ENCODE measurements around the gene THTPA. TPM values are rescaled to one million over a fixed set of nuclear protein-coding genes. Genes with fewer than 3 reads are reported as not detected.

Gene THTPA
- polyA plus RNA-seq, 1 donor from 2014 or later = 18.1 TPM

DNA sequence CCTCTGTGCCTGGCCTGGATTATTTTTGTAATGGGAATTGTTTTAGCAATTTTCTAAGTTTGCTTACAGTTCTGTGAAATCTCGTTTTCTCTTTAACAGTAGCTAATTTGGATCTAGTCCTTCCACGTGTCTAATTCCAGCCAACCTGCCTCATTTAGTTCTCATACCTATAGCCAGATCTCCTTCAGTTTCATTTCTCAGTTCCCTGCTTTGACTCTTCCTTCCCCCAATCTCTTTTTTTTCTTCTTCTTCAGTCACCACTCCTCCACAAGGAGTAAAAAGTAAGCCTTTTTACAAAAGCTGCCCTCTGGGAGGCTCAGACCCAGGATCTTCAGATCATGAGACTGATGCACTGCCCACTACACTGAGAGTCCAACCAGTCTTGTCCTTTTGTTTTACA lies 1.4 kb downstream of the THTPA start:
- Mint-ChIP-seq H3K36me3 (no peaks in the 10 kb centered on the region), H3K4me1 (peaks cover 15 to 19% (median 17%) of the 10 kb centered on the region in 3 donors), H3K27ac (peak overlapping the region; percentile 79 to 97 (median 91))

DNA sequence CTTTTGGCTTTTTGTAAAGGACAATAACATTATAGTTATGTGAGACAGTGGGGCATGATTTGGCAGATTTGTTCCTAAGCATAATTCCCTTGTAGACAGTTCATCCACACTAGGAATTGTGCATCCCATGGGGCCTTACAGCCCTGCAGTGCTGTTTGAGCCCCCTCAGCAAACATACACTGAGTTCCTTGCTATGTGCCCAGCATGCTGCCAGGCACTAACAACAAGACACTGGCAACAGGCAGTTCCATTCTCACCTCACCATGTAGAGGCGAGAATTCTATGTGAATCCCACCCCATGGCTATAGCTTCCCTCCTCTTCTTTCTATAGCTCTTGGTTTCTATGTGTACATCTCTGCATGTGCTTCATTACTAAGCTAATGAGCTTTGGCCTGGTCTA lies 1.9 kb downstream of the THTPA start:
- H3K27me3 Mint-ChIP-seq = no peaks in the 10 kb centered on the region
- peaks cover 17 to 22% (median 20%) of the 10 kb centered on the region in 3 donors for H3K4me1 Mint-ChIP-seq
- H3K36me3 Mint-ChIP-seq = no peaks in the 10 kb centered on the region
- peak overlapping the region; percentile 79 to 97 (median 91) for H3K27ac Mint-ChIP-seq
- H3K4me3 Mint-ChIP-seq = peak overlapping the region; percentile 44 to 93 (median 77)
- H3K9me3 Mint-ChIP-seq = no peaks in the 10 kb centered on the region

More for the DNA sequence above, 1.4 kb downstream of the THTPA start:
- no peaks in the 10 kb centered on the region for H3K9me3 Mint-ChIP-seq
- no peaks in the 10 kb centered on the region for H3K27me3 Mint-ChIP-seq
- H3K4me3 Mint-ChIP-seq = peak overlapping the region; percentile 44 to 93 (median 70)

DNA sequence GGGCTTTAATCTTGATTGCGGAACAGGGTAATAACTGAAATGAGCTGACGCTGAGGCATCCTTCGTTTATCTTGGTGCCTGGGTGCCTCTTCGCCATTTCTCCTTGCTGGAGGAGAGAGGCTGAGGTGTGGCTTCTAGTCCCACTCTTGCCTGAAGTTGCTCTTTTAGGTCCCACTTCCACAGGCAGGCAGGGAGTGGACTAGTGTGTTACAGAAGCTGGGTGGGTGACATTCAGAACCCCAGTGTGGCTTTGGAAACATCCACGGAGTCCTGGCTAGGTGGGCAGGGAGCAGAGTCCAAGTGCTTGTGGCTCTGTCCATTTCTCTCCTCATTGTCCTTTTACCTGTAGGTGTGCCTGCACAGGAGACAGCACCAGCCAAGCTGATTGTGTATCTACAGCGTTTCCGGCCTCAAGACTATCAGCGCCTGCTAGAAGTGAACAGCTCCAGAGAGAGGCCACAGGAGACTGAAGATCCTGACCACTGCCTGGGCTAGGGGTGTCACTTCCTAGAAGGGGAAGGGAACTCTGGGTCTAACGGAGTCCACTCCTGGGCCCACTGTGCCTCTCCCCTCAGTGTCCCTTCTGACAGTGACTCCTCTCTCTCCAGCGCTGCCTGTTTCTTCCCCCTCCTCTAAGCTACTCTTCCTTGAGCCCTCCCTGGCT lies 2.4 kb downstream of the THTPA start:
- peak overlapping the region in 2 of 4 donors; percentile 73 to 93 for H3K4me3 Mint-ChIP-seq

DNA sequence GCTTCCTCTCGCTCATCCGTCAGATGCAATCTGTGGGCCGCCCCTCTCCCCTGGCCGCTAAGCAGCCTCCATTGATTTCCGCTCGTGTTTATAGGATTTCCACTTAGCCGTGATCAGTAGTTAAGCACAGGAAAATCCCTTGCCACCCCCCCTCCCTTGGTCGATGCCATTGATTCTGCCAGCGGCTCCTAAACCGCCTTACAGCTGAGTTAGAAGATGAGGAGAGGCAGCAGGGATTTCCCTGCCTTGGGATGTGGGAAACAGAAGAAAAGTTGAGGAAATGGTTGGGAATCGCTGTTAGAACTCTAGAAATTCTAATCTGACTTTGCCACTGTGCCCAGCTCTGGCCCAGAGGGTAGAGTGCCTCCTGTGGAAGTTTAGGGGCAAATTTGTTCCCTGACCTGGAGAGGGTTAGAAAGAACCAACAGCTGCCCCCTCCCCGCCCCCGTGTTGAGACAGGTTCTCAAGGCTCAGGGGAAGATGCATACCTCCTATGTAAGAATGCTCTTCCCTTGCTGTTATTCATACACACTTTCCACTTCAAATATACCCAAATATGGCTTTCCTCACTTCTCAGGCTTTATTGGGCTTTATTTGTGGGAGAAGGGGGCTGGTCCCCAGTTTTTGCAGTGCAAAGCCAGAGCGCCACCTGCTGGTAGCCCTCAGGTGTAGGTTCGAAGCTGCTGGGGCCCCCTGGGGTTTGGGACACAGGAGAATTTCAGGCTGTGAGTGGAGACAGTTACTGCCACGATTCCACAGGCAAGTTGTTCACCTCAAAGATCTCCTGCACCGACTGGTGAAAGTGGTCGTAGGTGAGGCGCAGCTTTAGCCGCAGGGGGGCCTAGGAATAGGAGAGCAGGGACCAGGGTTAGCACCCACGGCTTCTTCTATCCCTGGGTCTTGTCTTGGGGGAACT lies 3.2 kb downstream of the THTPA start:
- H3K4me3 Mint-ChIP-seq = peak overlapping the region in 2 of 4 donors; percentile 52 to 83
- peak overlapping the region in 1 of 3 donors; percentile 65 for H3K27ac Mint-ChIP-seq
- H3K27me3 Mint-ChIP-seq = no peaks in the 10 kb centered on the region
- peaks cover 2% of the 10 kb centered on the region for H3K36me3 Mint-ChIP-seq
- H3K4me1 Mint-ChIP-seq = peaks cover 18 to 28% (median 21%) of the 10 kb centered on the region in 3 donors
- no peaks in the 10 kb centered on the region for H3K9me3 Mint-ChIP-seq

More for the DNA sequence above, 2.4 kb downstream of the THTPA start:
- no peaks in the 10 kb centered on the region for H3K27me3 Mint-ChIP-seq
- H3K27ac Mint-ChIP-seq = peak overlapping the region in 1 of 3 donors; percentile 49
- H3K9me3 Mint-ChIP-seq = no peaks in the 10 kb centered on the region
- no peaks in the 10 kb centered on the region for H3K36me3 Mint-ChIP-seq
- peaks cover 18 to 24% (median 21%) of the 10 kb centered on the region in 3 donors for H3K4me1 Mint-ChIP-seq

DNA sequence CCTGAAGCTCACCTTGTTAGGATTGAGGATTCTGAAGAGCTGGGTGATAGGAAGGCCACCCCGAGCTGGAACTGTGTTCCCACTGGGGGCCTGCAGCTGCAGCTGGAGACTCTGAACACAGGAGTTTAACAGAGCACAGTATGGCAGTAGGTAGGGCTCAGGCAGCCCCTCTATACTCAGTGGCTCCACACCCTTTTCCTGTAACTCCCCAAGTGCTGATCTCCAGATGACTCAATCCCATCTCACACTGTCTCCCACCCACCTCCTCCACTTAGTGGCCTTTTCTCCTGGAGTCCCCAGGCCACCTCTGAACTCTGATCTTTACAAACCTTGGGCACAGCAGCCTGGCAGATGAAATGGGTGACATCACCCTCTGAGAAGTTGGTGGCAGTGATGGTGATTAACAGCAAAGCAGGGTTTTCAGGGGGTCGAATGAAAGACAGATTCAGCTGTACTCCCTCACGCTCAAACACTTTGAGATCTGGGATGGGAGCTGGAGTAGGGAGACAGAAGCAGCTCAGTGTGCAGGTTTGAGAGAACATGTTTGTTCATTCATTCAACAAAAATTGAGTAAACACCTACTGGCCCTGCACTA lies 4.0 kb downstream of the THTPA start:
- no peaks in the 10 kb centered on the region for H3K9me3 Mint-ChIP-seq
- peak overlapping the region in 2 of 4 donors; percentile 25 to 83 for H3K4me3 Mint-ChIP-seq
- peaks cover 3% of the 10 kb centered on the region for H3K36me3 Mint-ChIP-seq
- peak overlapping the region in 1 of 3 donors; percentile 65 for H3K27ac Mint-ChIP-seq
- H3K27me3 Mint-ChIP-seq = no peaks in the 10 kb centered on the region
- H3K4me1 Mint-ChIP-seq = peaks cover 18 to 33% (median 21%) of the 10 kb centered on the region in 3 donors

DNA sequence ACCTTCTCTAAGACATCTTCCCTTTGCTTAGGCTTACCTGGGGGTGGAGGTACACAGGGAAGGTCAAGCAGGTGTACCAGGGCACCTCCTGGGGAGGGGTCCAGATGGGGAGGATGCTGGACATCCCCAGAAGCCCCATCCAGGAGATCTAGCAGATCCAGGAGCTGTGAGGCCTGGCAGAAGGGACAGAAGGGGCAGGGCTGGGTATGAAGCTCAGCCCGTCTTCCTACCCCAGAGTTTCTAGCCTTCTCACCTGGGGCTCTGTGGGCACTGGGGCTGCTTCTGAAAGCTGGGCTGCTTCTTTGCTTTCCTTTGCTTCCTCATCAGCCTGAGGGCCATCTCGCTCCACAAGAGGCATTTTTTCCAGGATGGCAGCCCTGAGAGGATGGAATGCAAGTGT lies 5.2 kb downstream of the THTPA start:
- Mint-ChIP-seq H3K4me1 (peaks cover 18 to 32% (median 21%) of the 10 kb centered on the region in 3 donors), H3K4me3 (peak overlapping the region in 1 of 4 donors; percentile 46), H3K36me3 (peaks cover 3% of the 10 kb centered on the region), H3K9me3 (no peaks in the 10 kb centered on the region), H3K27me3 (no peaks in the 10 kb centered on the region), H3K27ac (peak overlapping the region in 1 of 3 donors; percentile 65)

DNA sequence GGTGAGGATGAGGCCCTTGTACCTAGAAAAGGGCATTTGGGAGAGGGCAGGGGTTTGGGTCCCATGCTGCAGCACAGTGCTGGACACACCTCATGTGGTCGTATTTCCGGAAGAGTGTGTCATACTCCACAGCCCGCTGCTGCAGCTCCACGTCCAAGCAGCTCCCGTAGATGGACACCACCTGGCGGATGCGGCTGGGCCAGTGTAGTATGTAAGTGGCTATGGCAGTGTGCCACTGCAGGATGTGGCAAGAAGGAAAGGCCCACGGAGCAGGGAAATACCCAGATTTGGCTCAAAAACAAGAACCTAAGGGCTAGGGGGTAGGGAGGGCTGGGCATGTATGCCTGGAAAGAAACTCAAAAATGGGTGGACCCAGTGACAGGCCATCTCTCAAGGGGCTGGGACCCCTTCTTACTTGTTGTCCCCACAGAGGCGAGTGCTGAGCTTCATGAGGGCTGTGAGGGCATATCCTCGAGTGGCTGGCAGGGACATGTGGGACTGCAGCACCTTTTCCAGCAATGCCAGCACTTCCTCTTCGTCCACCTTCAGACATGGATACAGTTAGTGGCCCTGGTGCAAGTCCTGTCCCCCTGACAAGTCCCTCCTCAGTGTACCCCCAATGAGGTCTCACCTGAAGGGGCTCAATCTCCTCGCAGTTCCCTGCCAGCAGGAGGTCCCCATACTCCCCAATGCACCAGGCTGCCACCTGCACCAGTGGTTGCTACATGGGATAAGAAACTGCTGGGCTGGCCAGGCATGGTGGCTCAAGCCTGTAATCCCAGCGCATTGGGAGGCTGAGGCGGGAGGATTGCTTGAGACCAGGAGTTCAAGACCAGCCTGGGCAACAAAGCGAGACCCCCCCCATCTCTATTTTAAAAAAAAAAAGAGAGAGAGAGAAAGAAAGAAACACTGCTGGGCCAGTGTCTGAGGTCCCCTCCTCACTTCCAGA lies 6.1 kb downstream of the THTPA start:
- peaks cover 3% of the 10 kb centered on the region for H3K36me3 Mint-ChIP-seq
- H3K27me3 Mint-ChIP-seq = no peaks in the 10 kb centered on the region
- peaks cover 17 to 30% (median 21%) of the 10 kb centered on the region in 3 donors for H3K4me1 Mint-ChIP-seq
- H3K4me3 Mint-ChIP-seq = peak overlapping the region in 1 of 4 donors; percentile 74
- peak overlapping the region in 1 of 3 donors; percentile 63 for H3K27ac Mint-ChIP-seq
- no peaks in the 10 kb centered on the region for H3K9me3 Mint-ChIP-seq

DNA sequence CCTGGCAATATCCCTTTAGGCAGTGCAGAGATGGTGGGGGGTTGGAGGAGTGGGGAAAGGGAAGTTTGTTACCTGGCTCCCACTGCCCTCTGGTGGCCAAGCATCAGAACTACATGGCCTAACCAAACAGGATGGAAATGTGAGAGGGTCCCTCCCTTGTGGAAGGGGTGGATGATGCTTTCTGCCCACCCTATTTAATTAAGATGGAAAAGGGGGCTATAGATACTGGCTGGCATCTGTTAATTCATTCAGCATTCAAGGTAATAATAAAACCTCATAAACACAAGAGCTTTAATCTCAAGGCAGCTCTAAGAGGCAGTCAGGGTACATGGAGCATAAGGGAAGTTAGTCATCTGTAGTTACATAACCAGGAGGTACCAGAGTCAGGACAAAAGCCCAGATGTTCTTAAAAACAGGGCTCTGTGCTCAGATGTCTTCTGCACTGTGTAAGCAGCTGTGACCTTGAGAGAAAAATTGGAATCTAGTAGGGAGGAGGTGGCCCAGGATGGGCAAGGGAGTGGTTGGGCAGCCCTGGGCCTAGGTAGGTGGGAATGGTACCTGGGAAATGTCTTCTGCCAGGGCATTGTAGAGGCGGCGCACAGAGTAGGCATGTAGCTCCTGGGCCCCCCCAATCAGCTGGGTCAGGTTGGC lies 6.9 kb downstream of the THTPA start:
- H3K36me3 Mint-ChIP-seq = peaks cover 3% of the 10 kb centered on the region
- no peaks in the 10 kb centered on the region for H3K27me3 Mint-ChIP-seq
- H3K9me3 Mint-ChIP-seq = no peaks in the 10 kb centered on the region
- peak overlapping the region in 2 of 4 donors; percentile 1 to 74 for H3K4me3 Mint-ChIP-seq
- peaks cover 14 to 32% (median 22%) of the 10 kb centered on the region in 3 donors for H3K4me1 Mint-ChIP-seq
- peak overlapping the region in 2 of 3 donors; percentile 46 to 63 for H3K27ac Mint-ChIP-seq

DNA sequence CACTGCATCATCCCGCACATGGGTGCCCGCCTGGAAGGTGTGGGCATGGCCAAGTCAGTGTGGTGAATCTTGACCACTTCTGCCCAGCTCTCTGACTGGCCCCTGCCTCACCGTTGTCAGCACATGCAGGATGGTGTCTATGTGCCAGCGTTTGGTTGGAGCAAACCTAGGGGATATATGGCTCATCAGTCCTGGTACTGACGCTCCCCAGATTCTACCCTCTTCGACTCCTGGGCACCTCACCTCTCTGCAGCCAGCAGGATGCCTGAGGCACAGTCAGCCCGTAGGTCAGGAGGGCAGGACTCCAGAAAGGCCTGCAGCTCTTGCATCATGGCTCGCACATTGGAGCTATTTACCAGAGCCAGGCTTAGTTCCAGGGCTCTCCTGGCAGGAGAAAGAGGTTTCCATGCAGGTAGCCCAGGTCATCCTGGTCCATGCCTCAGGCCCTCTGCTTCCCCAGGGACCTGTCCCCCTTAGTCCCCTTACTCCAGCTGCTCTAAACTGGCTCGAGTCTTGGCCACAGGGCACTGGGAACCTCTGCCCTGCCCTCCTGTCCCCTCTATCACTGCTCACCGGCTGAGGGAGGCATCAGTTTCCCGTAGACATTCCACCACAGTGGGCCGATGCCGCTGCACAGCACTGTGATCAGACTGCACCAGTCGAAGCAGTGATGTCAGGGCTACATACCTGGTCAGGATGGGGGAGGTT lies 7.6 kb downstream of the THTPA start:
- Mint-ChIP-seq H3K36me3 (peaks cover 3% of the 10 kb centered on the region), H3K27ac (peak overlapping the region in 1 of 3 donors; percentile 63), H3K9me3 (no peaks in the 10 kb centered on the region), H3K4me1 (peaks cover 18 to 34% (median 20%) of the 10 kb centered on the region in 3 donors), H3K27me3 (no peaks in the 10 kb centered on the region), H3K4me3 (peak overlapping the region in 3 of 4 donors; percentile 39 to 72 (median 63))

DNA sequence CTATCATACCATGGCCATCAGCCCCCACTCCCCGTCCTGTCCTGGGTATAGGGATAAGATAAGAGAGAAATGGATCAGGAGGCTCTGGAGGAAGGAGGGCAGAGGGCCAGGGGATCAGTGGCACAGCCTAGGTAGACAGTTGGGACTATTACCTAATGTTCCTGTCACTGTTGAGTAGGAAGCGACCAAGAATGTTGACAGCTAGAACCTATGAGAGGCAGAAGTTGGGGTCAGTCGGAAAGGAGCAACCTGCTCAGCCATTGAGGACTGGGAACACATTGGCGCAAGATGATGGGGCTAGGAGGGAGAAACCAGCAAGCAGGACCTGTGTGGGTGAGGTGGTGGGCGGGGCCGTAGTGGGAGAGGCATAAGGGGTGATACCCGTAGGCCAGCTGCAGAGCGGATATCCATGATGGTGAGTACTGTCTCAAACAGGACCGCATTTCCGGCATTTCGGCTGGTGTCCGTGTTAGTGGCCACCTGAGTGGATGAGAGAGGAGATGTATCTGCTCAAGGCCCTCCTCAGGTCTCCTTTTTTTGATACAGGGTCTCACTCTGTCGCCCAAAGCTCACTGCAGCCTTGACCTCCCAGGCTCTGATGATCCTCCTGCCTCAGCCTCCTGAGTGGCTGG lies 8.2 kb downstream of the THTPA start:
- peaks cover 3% of the 10 kb centered on the region for H3K36me3 Mint-ChIP-seq
- H3K9me3 Mint-ChIP-seq = no peaks in the 10 kb centered on the region
- peaks cover 18 to 38% (median 22%) of the 10 kb centered on the region in 3 donors for H3K4me1 Mint-ChIP-seq
- H3K4me3 Mint-ChIP-seq = peak overlapping the region in 3 of 4 donors; percentile 39 to 72 (median 63)
- H3K27me3 Mint-ChIP-seq = no peaks in the 10 kb centered on the region
- H3K27ac Mint-ChIP-seq = peak overlapping the region in 2 of 3 donors; percentile 2 to 53

DNA sequence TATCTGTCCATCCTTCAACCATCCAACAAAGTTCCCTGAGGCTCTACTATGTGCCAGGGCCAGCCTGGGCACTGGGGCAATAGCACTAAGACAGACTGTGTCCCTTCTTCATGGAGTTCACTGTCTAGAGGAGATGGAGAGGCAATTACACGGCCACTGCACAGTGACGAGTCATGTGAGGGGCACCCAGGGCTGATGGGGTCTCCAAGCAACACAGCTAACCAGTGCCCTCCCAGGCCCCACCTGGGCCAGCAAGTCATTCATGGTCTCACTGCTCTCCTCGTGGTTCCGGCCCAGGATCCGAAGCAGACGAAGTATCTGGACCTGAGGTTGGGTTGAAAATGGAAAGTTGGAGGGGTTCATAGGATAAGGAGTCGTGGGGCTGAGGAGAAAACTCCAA lies 8.8 kb downstream of the THTPA start:
- H3K27ac Mint-ChIP-seq = peak overlapping the region in 1 of 3 donors; percentile 2
- no peaks in the 10 kb centered on the region for H3K27me3 Mint-ChIP-seq
- peaks cover 14 to 37% (median 22%) of the 10 kb centered on the region in 3 donors for H3K4me1 Mint-ChIP-seq
- peak overlapping the region in 3 of 4 donors; percentile 25 to 63 (median 45) for H3K4me3 Mint-ChIP-seq
- no peaks in the 10 kb centered on the region for H3K9me3 Mint-ChIP-seq
- peaks cover 3% of the 10 kb centered on the region for H3K36me3 Mint-ChIP-seq

DNA sequence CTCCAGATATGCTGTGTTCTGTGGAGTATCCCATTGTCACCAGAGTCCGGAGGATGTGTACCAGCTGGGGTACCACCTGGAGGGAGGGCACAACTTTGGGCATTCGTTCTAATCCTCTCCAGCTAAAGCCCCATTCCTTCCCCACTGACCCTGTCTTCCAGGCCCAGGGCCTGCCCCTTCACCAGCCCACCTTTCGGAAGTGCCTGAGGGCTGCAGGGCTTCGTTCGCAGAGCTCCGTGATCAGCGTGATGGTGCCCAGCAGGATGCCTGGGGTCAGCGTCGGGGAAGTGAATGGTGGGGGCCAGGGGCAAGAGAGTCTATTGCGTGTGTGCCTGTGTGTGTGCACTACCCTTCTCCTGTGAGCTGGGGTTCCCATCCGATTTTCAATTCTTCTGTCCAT lies 9.6 kb downstream of the THTPA start:
- peaks cover 14 to 37% (median 22%) of the 10 kb centered on the region in 3 donors for H3K4me1 Mint-ChIP-seq
- no peaks in the 10 kb centered on the region for H3K9me3 Mint-ChIP-seq
- H3K4me3 Mint-ChIP-seq = peak overlapping the region in 2 of 4 donors; percentile 63 to 71
- H3K36me3 Mint-ChIP-seq = peaks cover 3% of the 10 kb centered on the region
- H3K27ac Mint-ChIP-seq = peak overlapping the region in 1 of 3 donors; percentile 2
- no peaks in the 10 kb centered on the region for H3K27me3 Mint-ChIP-seq

All from IgD-negative memory B cell (primary cell).